Epithelial cell of umbilical artery (primary cell): ENCODE results near the gene PRPH. TPM values are rescaled to one million over a fixed set of nuclear protein-coding genes. Genes with fewer than 3 reads are reported as not detected.

ENCODE experiments used
- total RNA-seq: library from RNA; depleted of rRNA; stranded (reverse); fragments of >200 nt; gene quantifications from 2 replicates; pipeline ENCODE4 v1.2.3, GENCODE V29; 2014

The PRPH gene
- total RNA-seq = not detected in 2 replicates

DNA sequence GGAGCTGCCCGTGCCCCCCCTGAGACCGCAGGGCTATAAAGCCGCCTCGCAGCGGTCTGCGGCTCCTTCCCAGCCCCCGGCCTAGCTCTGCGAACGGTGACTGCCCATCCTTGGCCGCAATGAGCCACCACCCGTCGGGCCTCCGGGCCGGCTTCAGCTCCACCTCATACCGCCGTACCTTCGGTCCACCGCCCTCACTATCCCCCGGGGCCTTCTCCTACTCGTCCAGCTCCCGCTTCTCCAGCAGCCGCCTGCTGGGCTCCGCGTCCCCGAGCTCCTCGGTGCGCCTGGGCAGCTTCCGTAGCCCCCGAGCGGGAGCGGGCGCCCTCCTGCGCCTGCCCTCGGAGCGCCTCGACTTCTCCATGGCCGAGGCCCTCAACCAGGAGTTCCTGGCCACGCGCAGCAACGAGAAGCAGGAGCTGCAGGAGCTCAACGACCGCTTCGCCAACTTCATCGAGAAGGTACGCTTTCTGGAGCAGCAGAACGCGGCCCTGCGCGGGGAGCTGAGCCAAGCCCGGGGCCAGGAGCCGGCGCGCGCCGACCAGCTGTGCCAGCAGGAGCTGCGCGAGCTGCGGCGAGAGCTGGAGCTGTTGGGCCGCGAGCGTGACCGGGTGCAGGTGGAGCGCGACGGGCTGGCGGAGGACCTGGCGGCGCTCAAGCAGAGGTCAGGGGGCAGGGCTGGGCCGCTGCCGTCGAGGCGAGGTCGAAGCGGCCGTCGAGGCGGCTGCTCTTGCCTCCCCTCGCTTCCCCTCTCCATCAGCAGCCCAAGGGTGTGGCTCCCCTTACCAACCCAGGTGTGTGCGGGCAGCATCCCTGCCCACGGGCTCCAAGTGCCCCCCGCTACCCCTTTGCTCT, at the start of gene PRPH:
PRPH (plus strand) TSS at position 66 of the 855 bp plus-strand sequence; CDS start at position 120, 54 bp downstream.

DNA sequence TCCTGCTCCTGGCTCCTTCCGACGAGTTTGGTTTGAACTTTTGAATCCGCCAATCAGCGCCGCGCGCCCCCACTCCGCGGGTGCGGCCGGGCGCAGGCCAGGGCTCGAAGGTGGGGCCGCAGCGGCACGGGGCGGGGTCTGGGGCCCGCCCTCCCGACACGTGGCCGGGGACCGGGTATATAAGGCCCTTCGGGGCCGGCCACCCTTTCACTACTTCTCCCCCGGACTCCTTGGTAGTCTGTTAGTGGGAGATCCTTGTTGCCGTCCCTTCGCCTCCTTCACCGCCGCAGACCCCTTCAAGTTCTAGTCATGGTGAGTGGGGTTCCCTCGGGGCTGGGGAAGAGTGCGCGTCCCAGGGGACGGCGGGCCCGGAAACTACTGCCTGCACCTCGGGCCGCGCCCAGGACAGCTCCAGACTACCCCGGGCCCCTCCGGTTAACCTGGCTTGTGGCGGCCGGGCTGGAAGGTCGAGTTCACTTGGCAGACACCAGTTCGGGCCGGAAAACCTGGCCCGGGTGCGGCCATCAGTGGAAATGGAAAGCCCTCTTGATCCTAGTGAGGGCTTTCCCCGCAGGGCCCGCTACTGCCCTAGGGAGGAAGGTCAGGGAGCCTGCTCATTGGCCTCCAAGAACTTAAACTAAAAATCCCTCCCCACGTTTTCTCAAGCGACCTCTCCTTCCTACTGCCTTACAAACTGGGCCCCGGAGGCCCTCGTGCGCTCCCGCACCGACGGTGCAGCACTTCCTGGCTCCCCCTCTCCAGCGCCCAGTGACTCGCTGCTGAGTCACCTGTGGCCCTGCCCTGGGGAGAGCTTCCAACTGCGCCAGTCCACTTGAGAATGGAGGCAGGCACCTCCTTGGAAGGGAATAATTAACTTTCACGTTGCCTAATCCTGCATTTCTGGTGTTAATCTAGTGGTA, 29.8 kb upstream of the PRPH start, which contains the start of gene TUBA1C:
TUBA1C (plus strand) TSS at position 210 of the 920 bp plus-strand sequence; CDS start at position 310, 100 bp downstream.

DNA sequence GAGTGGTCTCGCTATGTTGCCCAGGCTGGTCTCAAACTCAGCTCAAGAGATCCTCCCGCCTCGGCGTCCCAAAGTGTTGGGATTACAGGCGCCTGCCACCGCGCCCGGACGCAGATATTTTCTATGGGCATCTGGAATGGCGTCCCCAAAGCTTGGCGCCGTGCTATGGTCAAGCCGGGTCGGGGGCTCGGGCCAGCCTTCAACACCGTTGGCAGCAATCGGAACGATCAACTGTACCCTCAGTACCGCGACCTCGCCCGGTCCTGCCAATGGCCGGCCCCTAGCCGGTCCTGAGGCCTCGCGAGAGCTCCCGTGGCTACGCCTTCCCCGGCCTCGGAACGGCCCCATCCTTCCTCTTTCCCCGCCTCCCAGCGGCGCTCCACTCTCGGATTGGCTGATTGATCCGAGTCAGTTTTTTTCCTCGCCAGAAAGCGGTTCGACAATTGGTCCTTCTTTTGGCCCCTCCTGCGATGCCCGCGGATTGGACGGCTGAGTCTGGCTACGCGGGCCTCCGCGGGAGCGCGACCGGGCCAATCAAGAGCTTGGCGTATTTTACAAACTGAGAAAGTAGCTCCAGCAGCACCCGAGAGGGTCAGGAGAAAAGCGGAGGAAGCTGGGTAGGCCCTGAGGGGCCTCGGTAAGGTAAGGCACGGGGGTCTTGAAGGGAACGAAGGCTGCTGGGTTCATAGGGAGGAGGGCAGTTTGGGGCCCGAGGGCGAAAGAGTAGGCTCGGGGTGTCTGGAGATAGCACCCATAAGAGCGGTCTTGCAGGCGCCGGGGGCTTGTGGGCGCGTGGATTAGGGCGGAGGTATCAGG, 28.0 kb downstream of the PRPH start, which contains the start of gene TROAP:
TROAP (plus strand) TSS at position 548 of the 816 bp plus-strand sequence. CDS start 354 bp downstream, outside the sequence.

DNA sequence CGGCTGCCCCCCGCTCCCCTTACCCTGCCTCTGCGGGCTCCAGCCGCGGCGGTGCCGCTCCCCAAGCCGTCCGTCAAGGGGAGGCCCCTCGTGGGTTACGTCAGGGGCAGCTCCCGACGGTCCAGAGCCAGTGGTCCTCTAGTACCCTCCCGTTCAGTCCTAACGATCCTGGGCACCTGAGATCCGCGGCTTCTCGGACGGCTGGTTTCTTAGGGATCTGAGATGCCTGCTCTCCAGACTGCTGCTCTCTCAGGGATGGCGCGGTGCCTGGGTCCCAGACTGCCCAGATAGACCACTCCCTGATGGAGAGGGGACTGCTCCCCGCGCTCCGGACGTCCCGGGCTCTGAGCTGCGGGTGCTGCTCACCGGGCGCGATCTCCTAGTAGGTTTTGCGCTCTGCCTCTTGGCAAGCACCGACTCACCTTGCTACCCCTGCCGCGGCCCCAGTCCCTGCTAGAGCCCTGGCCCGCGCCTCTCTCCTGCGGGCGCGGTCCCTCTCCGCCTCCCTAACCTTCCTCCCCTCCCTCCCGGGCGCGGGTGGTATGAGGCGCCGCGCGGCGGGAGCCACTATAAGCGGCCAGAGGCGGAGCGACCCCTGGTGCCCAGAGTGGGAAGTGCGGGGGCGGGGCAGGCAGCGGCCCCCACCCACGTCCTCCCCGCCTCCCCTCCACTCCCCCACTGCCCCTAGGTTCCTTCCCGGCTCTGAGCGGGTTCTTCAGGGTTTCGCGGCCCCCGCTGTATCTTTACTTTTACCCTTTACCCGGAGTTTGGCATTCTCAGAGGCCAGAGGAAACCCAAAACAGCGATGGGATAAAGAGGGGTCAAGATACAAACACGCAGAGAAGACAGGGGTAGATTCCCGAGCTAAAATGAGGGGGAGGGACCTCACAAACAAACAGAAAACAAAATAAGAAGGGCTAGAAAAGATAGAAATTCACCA, 42.0 kb downstream of the PRPH start, which contains the start of gene C1QL4:
C1QL4 (minus strand) TSS at position 544 of the 940 bp plus-strand sequence. CDS start 711 bp downstream, outside the sequence.

DNA sequence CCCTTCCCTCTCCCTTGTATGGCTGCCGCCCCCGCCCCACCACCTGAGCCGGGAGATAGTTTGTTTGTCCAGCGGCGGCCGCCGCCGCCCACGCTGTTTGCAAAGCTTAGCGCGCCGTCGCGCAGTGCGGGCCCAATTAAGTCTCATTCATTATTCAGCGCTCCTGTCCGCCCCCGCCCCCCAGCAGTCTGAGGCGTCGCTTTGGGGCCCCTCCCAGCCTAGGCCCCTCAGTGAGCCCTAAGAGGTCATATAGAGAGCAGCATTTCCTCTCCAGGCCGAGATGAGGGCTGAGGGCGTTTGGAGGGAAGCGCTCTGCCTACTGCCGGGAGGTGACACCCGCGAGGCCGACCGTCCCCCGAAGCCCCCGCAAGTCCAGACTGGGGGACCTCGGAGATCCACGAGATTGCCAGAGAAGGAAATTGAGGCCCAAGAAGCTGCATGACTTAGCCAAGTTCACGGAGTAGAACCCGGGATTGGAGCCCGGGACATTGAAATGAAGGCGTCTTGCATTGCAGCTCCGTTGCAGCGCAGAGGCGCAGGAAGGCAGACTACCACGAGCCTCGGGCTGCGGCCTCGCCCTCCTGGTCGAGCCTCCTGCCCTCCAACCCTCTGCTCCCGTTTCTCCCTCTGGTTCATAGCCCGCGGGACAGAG, 51.8 kb downstream of the PRPH start, which contains the start of gene DNAJC22:
DNAJC22 (plus strand) TSS at position 230 of the 652 bp plus-strand sequence. CDS start 1,985 bp downstream, outside the sequence.

Other genes starting within 250 kb of the PRPH start
- gene KMT2D, start 234.4 kb upstream of the PRPH start, total RNA-seq = 21.1 and 29.8 TPM in 2 replicates
- gene RHEBL1, start 225.2 kb upstream of the PRPH start, total RNA-seq = 1.6 and 4.9 TPM in 2 replicates
- 3.9 and 9.9 TPM in 2 replicates for gene DHH, start 200.3 kb upstream of the PRPH start, total RNA-seq
- gene LMBR1L, start 184.3 kb upstream of the PRPH start, total RNA-seq = 84.8 and 91.6 TPM in 2 replicates
- 1,902 and 1,994 TPM in 2 replicates for gene TUBA1B, start 163.8 kb upstream of the PRPH start, total RNA-seq
- 573 and 1,233 TPM in 2 replicates for gene TUBA1A, start 106.1 kb upstream of the PRPH start, total RNA-seq
- gene TUBA1C, start 30.1 kb upstream of the PRPH start, total RNA-seq = 324 and 374 TPM in 2 replicates
- gene TROAP, start 28.1 kb downstream of the PRPH start, total RNA-seq = 8.1 and 9.1 TPM in 2 replicates
- gene C1QL4, start 42.0 kb downstream of the PRPH start, total RNA-seq = not detected in 2 replicates
- gene DNAJC22, start 51.7 kb downstream of the PRPH start, total RNA-seq = 0.61 and 1.3 TPM in 2 replicates
- 46.8 and 48.0 TPM in 2 replicates for gene SPATS2, start 72.3 kb downstream of the PRPH start, total RNA-seq
- 0.15 and 0.32 TPM in 2 replicates for gene KCNH3, start 243.9 kb downstream of the PRPH start, total RNA-seq